Measurements from ENCODE around the gene WWOX.

Gene WWOX

DNA sequence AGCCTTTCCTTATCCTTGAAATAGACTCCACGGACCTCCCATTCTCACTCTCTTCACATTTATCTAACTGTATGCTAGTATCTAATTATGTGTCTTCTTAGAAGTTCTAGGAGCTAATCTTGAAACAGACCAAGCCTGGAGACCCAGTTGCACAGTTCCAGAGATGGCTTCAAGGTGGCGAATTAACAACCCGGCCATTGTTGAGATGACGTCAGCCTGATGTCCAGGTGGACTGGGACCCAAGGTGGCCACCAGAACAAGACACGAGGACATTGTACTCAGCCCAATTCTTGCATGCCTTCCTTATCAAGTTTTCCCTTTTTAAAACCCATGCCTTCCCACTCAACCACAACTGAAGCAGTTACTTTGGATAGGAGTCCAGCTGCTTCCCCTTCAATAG is 29.5 kb upstream of the WWOX start:
- DNase-seq, result no peak
- H3K79me2 ChIP-seq (ENCODE audit: low read length), result no peaks in the 10 kb centered on the region
- H3K9me3 ChIP-seq (replicated peaks; ENCODE audit: insufficient read depth, low read length), result no peaks in the 10 kb centered on the region
- no peak overlapping the region for H3K4me2 ChIP-seq (ENCODE audit: low read depth, low read length)
- no peaks in the 10 kb centered on the region for H3K4me1 ChIP-seq (ENCODE audit: low read length)
- no peaks in the 10 kb centered on the region for H3K36me3 ChIP-seq (replicated peaks; ENCODE audit: insufficient read depth, low read length)
- no peak for TF ChIP-seq EZH2phosphoT487 (IDR thresholded peaks at IDR 0.05; ENCODE audit: low read length)
- no peak for TF ChIP-seq EZH2 (optimal IDR thresholded peaks at IDR 0.05; ENCODE audit: low read depth, low read length)
- TF ChIP-seq, protein P1, sequence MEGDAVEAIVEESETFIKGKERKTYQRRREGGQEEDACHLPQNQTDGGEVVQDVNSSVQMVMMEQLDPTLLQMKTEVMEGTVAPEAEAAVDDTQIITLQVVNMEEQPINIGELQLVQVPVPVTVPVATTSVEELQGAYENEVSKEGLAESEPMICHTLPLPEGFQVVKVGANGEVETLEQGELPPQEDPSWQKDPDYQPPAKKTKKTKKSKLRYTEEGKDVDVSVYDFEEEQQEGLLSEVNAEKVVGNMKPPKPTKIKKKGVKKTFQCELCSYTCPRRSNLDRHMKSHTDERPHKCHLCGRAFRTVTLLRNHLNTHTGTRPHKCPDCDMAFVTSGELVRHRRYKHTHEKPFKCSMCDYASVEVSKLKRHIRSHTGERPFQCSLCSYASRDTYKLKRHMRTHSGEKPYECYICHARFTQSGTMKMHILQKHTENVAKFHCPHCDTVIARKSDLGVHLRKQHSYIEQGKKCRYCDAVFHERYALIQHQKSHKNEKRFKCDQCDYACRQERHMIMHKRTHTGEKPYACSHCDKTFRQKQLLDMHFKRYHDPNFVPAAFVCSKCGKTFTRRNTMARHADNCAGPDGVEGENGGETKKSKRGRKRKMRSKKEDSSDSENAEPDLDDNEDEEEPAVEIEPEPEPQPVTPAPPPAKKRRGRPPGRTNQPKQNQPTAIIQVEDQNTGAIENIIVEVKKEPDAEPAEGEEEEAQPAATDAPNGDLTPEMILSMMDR (IDR thresholded peaks at IDR 0.05; ENCODE audit: low read length), result no peak
- H3K27ac ChIP-seq (ENCODE audit: low read length), result no peak overlapping the region
- H4K20me1 ChIP-seq (ENCODE audit: insufficient read depth, low read length), result no peaks in the 10 kb centered on the region
- no peaks in the 10 kb centered on the region for H3K27me3 ChIP-seq (replicated peaks; ENCODE audit: insufficient read depth, low read length)
- no peaks in the 10 kb centered on the region for H3F3A ChIP-seq (ENCODE audit: insufficient read depth, low read length)
- H3K9ac ChIP-seq (ENCODE audit: low read length), result no peak overlapping the region
- H3K4me3 ChIP-seq (ENCODE audit: low read length), result no peak overlapping the region
- H3K9me2 ChIP-seq (replicated peaks; ENCODE audit: insufficient read depth, low read length), result no peaks in the 10 kb centered on the region
- H2AFZ ChIP-seq (ENCODE audit: low read length), result no peak overlapping the region

DNA sequence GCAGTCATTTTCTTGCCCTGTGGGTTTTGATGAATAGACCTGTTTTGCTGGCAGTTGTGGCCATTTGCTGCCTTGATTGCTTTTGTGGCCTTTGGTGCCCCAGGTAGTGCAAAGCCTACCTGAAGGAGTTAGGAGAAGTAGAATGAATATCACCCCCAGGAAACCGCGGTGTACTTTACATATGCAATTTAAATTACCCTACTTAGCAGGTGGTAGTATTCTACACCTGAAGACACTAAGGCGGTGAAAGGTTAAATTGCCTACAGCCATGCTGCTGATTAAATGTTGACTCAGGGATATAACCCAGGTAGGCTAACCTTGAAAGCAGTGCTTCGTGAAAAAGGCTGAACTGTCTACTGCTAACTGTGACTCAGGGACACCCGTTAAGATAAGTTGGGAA is 27.2 kb upstream of the WWOX start:
- DNase-seq, result no peak
- Histone ChIP-seq H2AFZ (ENCODE audit: low read length) (no peak overlapping the region), H3K27me3 (replicated peaks; ENCODE audit: insufficient read depth, low read length) (no peaks in the 10 kb centered on the region), H4K20me1 (ENCODE audit: insufficient read depth, low read length) (no peaks in the 10 kb centered on the region), H3K4me2 (ENCODE audit: low read depth, low read length) (no peak overlapping the region), H3K79me2 (ENCODE audit: low read length) (no peaks in the 10 kb centered on the region), H3K4me3 (ENCODE audit: low read length) (no peak overlapping the region), H3F3A (ENCODE audit: insufficient read depth, low read length) (no peaks in the 10 kb centered on the region), H3K9me2 (replicated peaks; ENCODE audit: insufficient read depth, low read length) (no peaks in the 10 kb centered on the region), H3K9ac (ENCODE audit: low read length) (no peak overlapping the region), H3K36me3 (replicated peaks; ENCODE audit: insufficient read depth, low read length) (no peaks in the 10 kb centered on the region), H3K9me3 (replicated peaks; ENCODE audit: insufficient read depth, low read length) (no peaks in the 10 kb centered on the region), H3K27ac (ENCODE audit: low read length) (no peak overlapping the region), H3K4me1 (ENCODE audit: low read length) (no peaks in the 10 kb centered on the region)
- TF ChIP-seq, protein P1 (IDR thresholded peaks at IDR 0.05; ENCODE audit: low read length), result no peak
- TF ChIP-seq EZH2 (optimal IDR thresholded peaks at IDR 0.05; ENCODE audit: low read depth, low read length) (no peak), EZH2phosphoT487 (IDR thresholded peaks at IDR 0.05; ENCODE audit: low read length) (no peak)

DNA sequence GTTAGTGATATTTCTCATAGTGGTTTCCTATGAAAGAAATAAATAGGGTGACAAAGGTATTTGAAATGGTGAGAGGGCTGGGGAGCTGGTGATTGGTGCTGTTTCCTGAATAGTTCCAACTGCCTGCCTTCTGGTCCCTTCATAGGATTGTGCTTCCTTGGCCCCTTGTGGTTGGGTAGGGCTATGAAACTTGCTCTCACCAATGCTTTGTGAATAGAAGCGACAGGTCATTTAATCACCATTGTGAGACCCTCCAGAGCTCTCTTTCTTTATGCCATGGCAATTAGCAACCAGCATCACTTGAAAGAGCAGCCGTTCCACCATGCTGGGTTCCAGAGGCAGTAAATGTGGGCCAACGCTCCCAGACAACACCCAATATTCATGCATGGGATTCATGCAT is 23.7 kb upstream of the WWOX start:
- H3K4me3 ChIP-seq (ENCODE audit: low read length), result no peak overlapping the region
- no peak overlapping the region for H3K9ac ChIP-seq (ENCODE audit: low read length)
- no peaks in the 10 kb centered on the region for H3F3A ChIP-seq (ENCODE audit: insufficient read depth, low read length)
- H3K9me2 ChIP-seq (replicated peaks; ENCODE audit: insufficient read depth, low read length), result no peaks in the 10 kb centered on the region
- H3K36me3 ChIP-seq (replicated peaks; ENCODE audit: insufficient read depth, low read length), result no peaks in the 10 kb centered on the region
- H2AFZ ChIP-seq (ENCODE audit: low read length), result no peak overlapping the region
- H3K79me2 ChIP-seq (ENCODE audit: low read length), result no peaks in the 10 kb centered on the region
- no peak overlapping the region for H3K27ac ChIP-seq (ENCODE audit: low read length)
- no peak for DNase-seq
- H4K20me1 ChIP-seq (ENCODE audit: insufficient read depth, low read length), result no peaks in the 10 kb centered on the region
- TF ChIP-seq, protein P1 (IDR thresholded peaks at IDR 0.05; ENCODE audit: low read length), result no peak
- TF ChIP-seq EZH2 (optimal IDR thresholded peaks at IDR 0.05; ENCODE audit: low read depth, low read length) (no peak), EZH2phosphoT487 (IDR thresholded peaks at IDR 0.05; ENCODE audit: low read length) (no peak)
- H3K9me3 ChIP-seq (replicated peaks; ENCODE audit: insufficient read depth, low read length), result no peaks in the 10 kb centered on the region
- no peak overlapping the region for H3K4me2 ChIP-seq (ENCODE audit: low read depth, low read length)
- no peaks in the 10 kb centered on the region for H3K27me3 ChIP-seq (replicated peaks; ENCODE audit: insufficient read depth, low read length)
- H3K4me1 ChIP-seq (ENCODE audit: low read length), result no peaks in the 10 kb centered on the region

Data from MM.1S (cell line).